Measurements from ENCODE around the gene CGREF1. TPM values are rescaled to one million over a fixed set of nuclear protein-coding genes. Genes with fewer than 3 reads are reported as not detected.

CGREF1 gene
- total RNA-seq, 4 donors from 2014 or later, result 2.5 to 5.6 TPM; not detected in 2

- no peak for TF ChIP-seq POLR2A (IDR thresholded peaks at IDR 0.05)
- no peak for TF ChIP-seq CTCF (IDR thresholded peaks at IDR 0.05)
- no peak for DNase-seq
- Histone ChIP-seq H3K4me1 (peaks cover 0 to 35% (median 11%) of the 10 kb centered on the region in 4 donors), H3K27me3 (no peaks in the 10 kb centered on the region), H3K27ac (peak overlapping the region in 3 of 4 donors; percentile 6 to 96 (median 81)), H3K36me3 (no peaks in the 10 kb centered on the region), H3K4me3 (peak overlapping the region in 3 of 4 donors; percentile 10 to 88 (median 65)), H3K9me3 (no peaks in the 10 kb centered on the region)
Measured at GRCh38 chr2:27089111-27089954, 29.6 kb downstream of the CGREF1 start.

- H3K9me3 ChIP-seq, result no peaks in the 10 kb centered on the region
- peak overlapping the region in 3 of 4 donors; percentile 2 to 88 (median 65) for H3K4me3 ChIP-seq
- TF ChIP-seq CTCF (IDR thresholded peaks at IDR 0.05) (no peak), POLR2A (IDR thresholded peaks at IDR 0.05) (peak; percentile 28 to 35)
- no peaks in the 10 kb centered on the region for H3K27me3 ChIP-seq
- H3K27ac ChIP-seq, result peak overlapping the region in 3 of 4 donors; percentile 6 to 96 (median 81)
- H3K4me1 ChIP-seq, result peaks cover 0 to 36% (median 10%) of the 10 kb centered on the region in 4 donors
- no peaks in the 10 kb centered on the region for H3K36me3 ChIP-seq
- no peak for DNase-seq
Measured at GRCh38 chr2:27088634-27089033, 30.3 kb downstream of the CGREF1 start.

- TF ChIP-seq POLR2A (IDR thresholded peaks at IDR 0.05) (no peak), CTCF (IDR thresholded peaks at IDR 0.05) (no peak)
Measured at GRCh38 chr2:27087823-27088410, 31.0 kb downstream of the CGREF1 start.

GRCh38 chr2:27086724-27087593 lies 32.0 kb downstream of the CGREF1 start, which contains the start of gene KHK:
KHK (plus strand) TSS chr2:27086772; CDS start chr2:27087260, 488 bp downstream.
- Histone ChIP-seq H3K36me3 (no peaks in the 10 kb centered on the region), H3K4me3 (peak within 1 kb of the TSS; percentile 64 to 88 (median 66)), H3K4me1 (peaks cover 0 to 43% (median 8%) of the 10 kb centered on the region in 4 donors), H3K27ac (peak within 1 kb of the TSS; percentile 81 to 96 (median 90)), H3K9me3 (no peaks in the 10 kb centered on the region), H3K27me3 (no peaks in the 10 kb centered on the region)
- TF ChIP-seq POLR2A (IDR thresholded peaks at IDR 0.05) (peak; percentile 86 to 90), CTCF (IDR thresholded peaks at IDR 0.05) (no peak)
- DNase-seq, result peak in 2 of 3 donors; percentile 90

More at GRCh38 chr2:27087823-27088410, 31.0 kb downstream of the CGREF1 start:
- no peaks in the 10 kb centered on the region for H3K27me3 ChIP-seq
- H3K4me1 ChIP-seq, result peaks cover 0 to 39% (median 8%) of the 10 kb centered on the region in 4 donors
- no peak for DNase-seq
- peak overlapping the region in 3 of 4 donors; percentile 2 to 88 (median 65) for H3K4me3 ChIP-seq
- no peaks in the 10 kb centered on the region for H3K36me3 ChIP-seq
- H3K27ac ChIP-seq, result peak overlapping the region in 3 of 4 donors; percentile 13 to 96 (median 93)
- H3K9me3 ChIP-seq, result no peaks in the 10 kb centered on the region
